Glomerular endothelial cell (primary cell): Measurements from ENCODE around the gene OXA1L. TPM values are rescaled to one million over a fixed set of nuclear protein-coding genes. Genes with fewer than 3 reads are reported as not detected.

Experiments used
- total RNA-seq: library from RNA; depleted of rRNA; stranded (reverse); fragments of >200 nt; gene quantifications from 2 replicates; pipeline ENCODE4 v1.2.3, GENCODE V29; 2015

OXA1L gene
- total RNA-seq, 1 donor from 2014 or later, result 136 TPM

Other genes with a start within 250 kb of the OXA1L start
- gene DAD1, start 177.5 kb upstream of the OXA1L start, total RNA-seq, result 455 and 554 TPM in 2 replicates
- 24.8 and 34.4 TPM in 2 replicates for gene ABHD4, start 168.4 kb upstream of the OXA1L start, total RNA-seq
- not detected in 2 replicates for gene OR6J1, start 122.3 kb upstream of the OXA1L start, total RNA-seq
- 27.2 and 38.2 TPM in 2 replicates for gene SLC7A7, start 48.7 kb downstream of the OXA1L start, total RNA-seq
- 97.6 and 305 TPM in 2 replicates for gene MRPL52, start 63.2 kb downstream of the OXA1L start, total RNA-seq
- gene MMP14, start 69.9 kb downstream of the OXA1L start, total RNA-seq, result 630 and 804 TPM in 2 replicates
- gene LRP10, start 105.1 kb downstream of the OXA1L start, total RNA-seq, result 187 and 195 TPM in 2 replicates
- not detected in 2 replicates for gene REM2, start 116.5 kb downstream of the OXA1L start, total RNA-seq
- 59.1 and 65.2 TPM in 2 replicates for gene RBM23, start 152.5 kb downstream of the OXA1L start, total RNA-seq
- 44.9 and 56.0 TPM in 2 replicates for gene PRMT5, start 162.7 kb downstream of the OXA1L start, total RNA-seq
- gene HAUS4, start 190.4 kb downstream of the OXA1L start, total RNA-seq, result 25.4 and 38.7 TPM in 2 replicates
- gene AJUBA, start 215.9 kb downstream of the OXA1L start, total RNA-seq, result 46.5 and 51.0 TPM in 2 replicates
- gene C14orf93, start 243.5 kb downstream of the OXA1L start, total RNA-seq, result 5.6 and 6.6 TPM in 2 replicates